ENCODE measurements around the gene MAP3K5. TPM values are rescaled to one million over a fixed set of nuclear protein-coding genes. Genes with fewer than 3 reads are reported as not detected.

MAP3K5 gene
- total RNA-seq, 2 donors from 2014 or later = 6.6 to 9.7 TPM

DNA sequence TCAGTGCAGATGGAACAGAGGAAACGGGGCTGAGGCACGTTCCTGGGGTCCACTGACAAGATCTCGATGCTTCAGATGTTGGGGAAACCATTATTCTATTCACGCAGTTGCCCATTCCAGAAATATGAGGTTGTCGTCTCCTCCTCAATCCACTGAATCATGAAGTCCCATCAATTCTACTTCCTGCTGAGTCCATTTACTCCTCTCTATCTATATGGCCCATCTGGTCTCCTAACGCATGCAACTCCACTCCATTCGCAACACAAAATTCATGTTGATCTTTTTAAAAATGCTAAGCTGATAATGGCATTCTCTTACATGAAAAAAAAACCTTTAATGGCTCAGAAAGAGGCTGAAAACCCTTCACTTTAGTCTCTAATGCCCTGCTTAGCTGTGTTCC lies 37.5 kb downstream of the MAP3K5 start:
- no peak for ATAC-seq
- intact Hi-C loops (cut with DNase I) = no loop called here

DNA sequence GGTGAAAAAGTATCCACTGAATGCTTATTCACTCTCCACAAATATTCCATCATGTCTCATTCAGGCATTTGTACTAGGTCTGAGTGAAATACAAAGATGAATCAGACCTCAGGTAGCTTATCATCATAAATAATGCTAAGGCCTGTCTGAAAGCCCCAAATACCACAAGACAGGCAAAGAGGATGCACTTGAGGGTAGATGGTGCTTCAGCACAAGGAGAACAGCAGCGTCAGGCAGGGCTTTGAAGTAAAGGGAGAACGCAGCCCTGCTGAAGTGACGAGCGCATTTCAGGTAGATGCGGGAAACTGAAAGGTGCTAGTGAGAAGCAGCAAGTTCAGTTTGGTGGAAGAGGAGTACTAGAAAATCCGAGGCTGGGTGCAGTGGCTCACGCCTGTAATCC lies 38.7 kb downstream of the MAP3K5 start:
- ATAC-seq (peak in 1 of 2 donors; percentile 35), DNase-seq (no peak)
- intact Hi-C loops (cut with DNase I) = no loop called here

More for the DNA sequence above, 37.5 kb downstream of the MAP3K5 start:
- no peak for DNase-seq

DNA sequence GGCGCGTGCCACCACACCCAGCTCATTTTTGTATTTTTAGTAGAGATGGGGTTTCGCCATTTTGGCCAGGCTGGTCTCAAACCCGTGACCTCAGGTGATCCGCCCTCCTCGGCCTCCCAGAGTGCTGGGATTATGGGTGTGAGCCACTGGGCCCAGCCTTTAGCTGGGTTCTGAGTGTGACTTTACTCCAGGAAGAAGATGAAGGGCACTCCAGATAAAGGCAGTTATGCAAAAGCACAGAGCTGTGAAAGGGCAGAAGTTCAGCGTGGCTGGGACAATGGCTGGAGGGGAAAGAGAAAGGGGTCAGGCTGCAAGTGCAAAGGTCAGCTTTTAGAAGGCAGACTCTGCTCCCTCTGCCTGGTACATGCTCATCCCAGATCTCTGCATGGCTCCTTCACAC lies 39.7 kb downstream of the MAP3K5 start:
- no peak for DNase-seq
- ATAC-seq = no peak

DNA sequence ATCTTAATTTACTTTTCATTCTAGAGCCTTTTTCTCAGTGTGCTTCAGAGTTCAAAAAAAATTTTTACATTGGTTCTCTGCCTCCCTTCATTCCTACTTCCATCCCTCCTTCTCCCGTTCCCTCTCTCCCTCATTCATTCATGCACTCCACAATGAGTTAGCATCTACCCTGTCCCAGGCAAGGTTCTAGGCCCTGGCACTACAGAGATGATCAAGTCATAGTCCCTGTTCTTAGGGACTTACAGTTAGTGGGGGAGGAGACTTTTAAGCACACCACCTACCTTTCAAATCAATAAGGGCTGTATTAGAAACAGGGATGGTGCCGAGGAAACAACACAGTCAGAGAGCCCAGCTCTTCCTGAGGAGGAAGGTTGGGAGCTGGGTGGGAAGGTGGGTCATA lies 40.3 kb downstream of the MAP3K5 start:
- ATAC-seq (no peak), DNase-seq (no peak)
- intact Hi-C loops (cut with DNase I) = no loop called here

More for the DNA sequence above, 39.7 kb downstream of the MAP3K5 start:
- intact Hi-C loops (cut with DNase I) = no loop called here

DNA sequence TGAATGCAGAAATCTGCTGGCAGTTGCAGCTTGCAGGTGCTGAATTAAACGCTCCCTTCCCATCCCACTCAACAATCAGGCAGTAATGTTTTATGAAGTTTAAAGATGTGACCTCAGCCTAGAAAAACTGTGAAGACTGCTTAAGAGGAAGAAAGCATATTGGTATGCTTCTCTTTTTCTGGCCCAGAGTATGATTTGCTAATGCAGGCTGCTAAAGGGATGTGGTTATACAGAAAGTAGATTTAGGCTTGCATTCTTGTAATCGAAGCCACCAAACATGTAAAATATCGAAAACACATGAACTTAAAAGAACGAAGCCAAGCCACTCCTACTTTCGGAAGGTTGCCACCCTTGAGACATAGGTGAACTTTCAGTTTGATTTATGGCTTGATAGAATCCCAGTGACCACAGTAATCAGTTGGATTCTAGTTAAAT lies 40.7 kb downstream of the MAP3K5 start:
- intact Hi-C loops (cut with DNase I) = no loop called here
- ATAC-seq = peak; percentile 52 to 64
- no peak for DNase-seq

GRCh38 chr6:136750696-136751521 lies 41.4 kb downstream of the MAP3K5 start:
- ATAC-seq = peak in 1 of 2 donors; percentile 32
- DNase-seq = no peak
- intact Hi-C loops (cut with DNase I) = no loop called here

GRCh38 chr6:136749359-136749997 lies 42.8 kb downstream of the MAP3K5 start:
- ATAC-seq (no peak), DNase-seq (no peak)
- intact Hi-C loops (cut with DNase I) = no loop called here

DNA sequence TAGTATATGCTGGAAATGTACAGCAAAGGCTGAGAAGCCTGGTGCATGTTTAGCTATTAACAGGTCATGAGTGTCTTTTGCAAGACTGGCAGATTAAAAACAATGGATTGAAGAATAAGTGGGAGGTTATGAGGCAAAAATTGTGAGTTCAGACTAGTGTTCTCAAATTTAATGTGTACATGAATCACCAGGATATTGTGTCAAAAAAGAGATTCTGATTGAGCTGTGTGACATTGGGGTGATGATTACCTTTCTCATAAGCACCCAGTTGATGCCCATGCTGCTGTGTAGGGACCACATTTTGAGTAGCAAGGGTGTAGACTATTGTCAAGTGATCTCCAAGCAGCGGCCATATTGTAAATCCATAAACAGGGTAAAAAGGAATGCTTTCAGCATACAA lies 44.8 kb downstream of the MAP3K5 start:
- intact Hi-C loops (cut with DNase I) = no loop called here
- no peak for DNase-seq
- ATAC-seq = no peak

DNA sequence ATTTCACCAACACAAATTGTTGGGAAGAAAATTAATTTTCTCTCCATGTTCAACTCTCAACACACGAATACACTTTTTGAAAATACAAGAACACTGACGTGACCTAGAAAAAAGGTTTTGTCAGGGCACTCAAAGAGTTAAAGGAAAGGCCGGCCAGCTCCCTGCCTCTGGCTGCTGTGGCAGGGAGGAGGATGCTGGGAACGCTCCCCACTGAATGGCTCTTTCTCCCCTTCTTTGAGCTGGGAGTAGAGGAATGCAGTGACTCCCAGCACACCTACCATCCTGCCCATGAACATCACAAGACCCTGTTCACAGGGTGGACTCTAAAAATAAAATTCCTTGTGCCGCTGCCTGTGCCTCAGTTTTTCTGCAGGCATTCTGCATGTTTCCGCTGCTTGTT lies 47.0 kb downstream of the MAP3K5 start:
- ATAC-seq (peak in 1 of 2 donors; percentile 29), DNase-seq (no peak)
- intact Hi-C loops (cut with DNase I) = no loop called here

- ATAC-seq = no peak
- DNase-seq = no peak
- intact Hi-C loops (cut with DNase I) = no loop called here
Observed at GRCh38 chr6:136744889-136745288, 47.4 kb downstream of the MAP3K5 start.

GRCh38 chr6:136742125-136742524 lies 50.2 kb downstream of the MAP3K5 start:
- intact Hi-C loops (cut with DNase I) = no loop called here
- ATAC-seq (no peak), DNase-seq (no peak)

- ATAC-seq (no peak), DNase-seq (no peak)
- intact Hi-C loops (cut with DNase I) = no loop called here
Observed at GRCh38 chr6:136740050-136740974, 52.0 kb downstream of the MAP3K5 start.

DNA sequence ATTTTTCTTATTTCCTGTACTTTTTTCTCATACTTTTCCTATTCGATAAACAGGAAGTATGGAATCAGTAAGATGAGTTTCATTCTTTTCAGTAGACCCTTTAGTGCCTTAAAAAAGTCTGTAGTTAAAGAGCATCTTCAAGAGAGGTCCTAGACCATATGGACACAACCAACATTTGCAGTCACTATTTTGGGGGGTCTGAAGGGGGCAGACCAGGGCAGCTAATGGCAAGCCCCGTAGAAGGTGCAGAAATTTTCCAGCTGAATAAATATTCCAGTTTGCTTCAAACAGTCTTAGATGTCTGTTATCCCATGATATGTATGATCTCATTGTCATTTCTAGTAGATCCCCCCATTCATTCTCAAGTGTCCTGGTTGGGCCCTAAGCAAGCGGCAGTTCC lies 52.8 kb downstream of the MAP3K5 start:
- no peak for ATAC-seq
- intact Hi-C loops (cut with DNase I) = no loop called here

GRCh38 chr6:136739071-136739470 lies 53.2 kb downstream of the MAP3K5 start:
- intact Hi-C loops (cut with DNase I) = no loop called here
- ATAC-seq (no peak), DNase-seq (no peak)

More for the DNA sequence above, 52.8 kb downstream of the MAP3K5 start:
- DNase-seq = no peak

- intact Hi-C loops (cut with DNase I) = no loop called here
- DNase-seq (no peak), ATAC-seq (peak; percentile 9 to 31)
Observed at GRCh38 chr6:136738692-136739057, 53.6 kb downstream of the MAP3K5 start.

- ATAC-seq = peak; percentile 82 to 87
- intact Hi-C loops (cut with DNase I) = no loop called here
- peak; percentile 39 for DNase-seq
Observed at GRCh38 chr6:136737871-136738691, 54.2 kb downstream of the MAP3K5 start.

GRCh38 chr6:136737374-136737844 lies 54.9 kb downstream of the MAP3K5 start:
- ATAC-seq (no peak), DNase-seq (no peak)
- intact Hi-C loops (cut with DNase I) = no loop called here

GRCh38 chr6:136736281-136736960 lies 55.9 kb downstream of the MAP3K5 start:
- no peak for ATAC-seq
- intact Hi-C loops (cut with DNase I) = no loop called here
- DNase-seq = no peak

All from left cardiac atrium (tissue), 4 donors.